Natural killer cell treated with Interleukin-12 subunit alpha and Interleukin-12 subunit beta and Interleukin-15 and Interleukin-18, amount 100 ng/mL, for 72 hours (primary cell): ENCODE data around the gene LRRC49. TPM values are rescaled to one million over a fixed set of nuclear protein-coding genes. Genes with fewer than 3 reads are reported as not detected.
"Not testable (repeated sequence)": the region's sequence is repeated elsewhere in the genome, so short reads cannot be mapped to it uniquely, and the experiment has no call there.

Source experiments
- ATAC-seq, 2 donors: fragments of 150-1000 bp; cut with Tn5 transposase in 1 of 2; sonication (Bioruptor Pico), chemical (Tn5 transposase) in 1 of 2; 2 replicates each; pipeline ENCODE4 v1.10.0; 2021
- DNase-seq: peaks from one replicate; pipeline ENCODE4 v3.0.0; 2022; ENCODE audit warnings: low spot score
- H3K27ac Mint-ChIP-seq, 2 donors: 1 replicate in 1 of 2; 2 replicates in 1 of 2; pipeline ENCODE4 v1.8.0; 2022; ENCODE audit warnings: mixed read lengths in 2 of 2, mild to moderate bottlenecking in 1 of 2, moderate library complexity in 1 of 2
- H3K27me3 Mint-ChIP-seq, 2 donors: 1 replicate in 1 of 2; 2 replicates in 1 of 2; pipeline ENCODE4 v1.8.0; 2022; ENCODE audit warnings: mixed read lengths in 2 of 2
- H3K36me3 Mint-ChIP-seq: one replicate; pipeline ENCODE4 v1.8.0; 2022; ENCODE audit warnings: mixed read lengths
- H3K4me1 Mint-ChIP-seq, 2 donors: 1 replicate in 1 of 2; 2 replicates in 1 of 2; pipeline ENCODE4 v1.8.0; 2022; ENCODE audit warnings: low read depth in 2 of 2, mixed read lengths in 2 of 2, mild to moderate bottlenecking in 1 of 2
- H3K4me3 Mint-ChIP-seq: one replicate; pipeline ENCODE4 v1.8.0; 2022; ENCODE audit warnings: mixed read lengths
- H3K9me3 Mint-ChIP-seq: 2 replicates; pipeline ENCODE4 v1.8.0; 2022; ENCODE audit warnings: mixed read lengths
- total RNA-seq, 2 donors: library from RNA; stranded (reverse); gene quantifications; one replicate each; pipeline ENCODE4 v1.2.3, GENCODE V29; 2022

The LRRC49 gene
- total RNA-seq, 2 donors from 2014 or later: 0.38 to 1.9 TPM

- peaks cover 26 to 56% of the 10 kb centered on the region in 2 donors for H3K27me3 Mint-ChIP-seq
- no peak for ATAC-seq
These were observed 30.9 kb downstream of the LRRC49 start for GRCh38 chr15:70923311-70924080.

GRCh38 chr15:70926914-70927313 is 34.3 kb downstream of the LRRC49 start:
- not testable (repeated sequence) for DNase-seq, H3K9me3 Mint-ChIP-seq

More at GRCh38 chr15:70923311-70924080, 30.9 kb downstream of the LRRC49 start:
- no peak overlapping the region for H3K27ac Mint-ChIP-seq
- peaks cover 4% of the 10 kb centered on the region for H3K36me3 Mint-ChIP-seq
- peaks cover 4% of the 10 kb centered on the region for H3K9me3 Mint-ChIP-seq
- no peak overlapping the region for H3K4me3 Mint-ChIP-seq
- H3K4me1 Mint-ChIP-seq: no peaks in the 10 kb centered on the region
- DNase-seq: no peak

GRCh38 chr15:70931821-70932220 is 39.2 kb downstream of the LRRC49 start:
- Mint-ChIP-seq H3K27me3 (peaks cover 33 to 43% of the 10 kb centered on the region in 2 donors), H3K36me3 (peaks cover 4% of the 10 kb centered on the region)
- ATAC-seq: no peak

More at GRCh38 chr15:70926914-70927313, 34.3 kb downstream of the LRRC49 start:
- not testable (repeated sequence) for H3K4me3 Mint-ChIP-seq, H3K27ac Mint-ChIP-seq, H3K36me3 Mint-ChIP-seq, ATAC-seq, H3K4me1 Mint-ChIP-seq
- peaks cover 36 to 53% of the 10 kb centered on the region in 2 donors for H3K27me3 Mint-ChIP-seq

GRCh38 chr15:70932397-70932796 is 39.8 kb downstream of the LRRC49 start:
- Mint-ChIP-seq H3K4me1 (no peaks in the 10 kb centered on the region), H3K27ac (no peak overlapping the region)

More at GRCh38 chr15:70931821-70932220, 39.2 kb downstream of the LRRC49 start:
- Mint-ChIP-seq H3K4me3 (no peak overlapping the region), H3K9me3 (no peaks in the 10 kb centered on the region), H3K4me1 (no peaks in the 10 kb centered on the region), H3K27ac (no peak overlapping the region)
- no peak for DNase-seq

GRCh38 chr15:70933411-70933810 is 40.8 kb downstream of the LRRC49 start:
- H3K27me3 Mint-ChIP-seq: peaks cover 30 to 45% of the 10 kb centered on the region in 2 donors
- no peaks in the 10 kb centered on the region for H3K4me1 Mint-ChIP-seq
- no peak overlapping the region for H3K4me3 Mint-ChIP-seq
- H3K9me3 Mint-ChIP-seq: no peaks in the 10 kb centered on the region
- no peak for ATAC-seq
- no peak for DNase-seq
- peaks cover 4% of the 10 kb centered on the region for H3K36me3 Mint-ChIP-seq
- H3K27ac Mint-ChIP-seq: no peak overlapping the region

More at GRCh38 chr15:70932397-70932796, 39.8 kb downstream of the LRRC49 start:
- peaks cover 33 to 45% of the 10 kb centered on the region in 2 donors for H3K27me3 Mint-ChIP-seq
- ATAC-seq (no peak), DNase-seq (no peak)
- no peaks in the 10 kb centered on the region for H3K9me3 Mint-ChIP-seq
- no peak overlapping the region for H3K4me3 Mint-ChIP-seq
- H3K36me3 Mint-ChIP-seq: peaks cover 4% of the 10 kb centered on the region

- DNase-seq (no peak), ATAC-seq (no peak)
- Mint-ChIP-seq H3K4me1 (no peaks in the 10 kb centered on the region), H3K36me3 (peaks cover 4% of the 10 kb centered on the region), H3K9me3 (no peaks in the 10 kb centered on the region), H3K27ac (no peak overlapping the region), H3K27me3 (peaks cover 20 to 31% of the 10 kb centered on the region in 2 donors), H3K4me3 (no peak overlapping the region)
These were observed 43.0 kb downstream of the LRRC49 start for GRCh38 chr15:70935631-70936030.

- H3K4me3 Mint-ChIP-seq: no peak overlapping the region
- H3K4me1 Mint-ChIP-seq: no peaks in the 10 kb centered on the region
- H3K9me3 Mint-ChIP-seq: no peaks in the 10 kb centered on the region
- no peak for DNase-seq
- no peak overlapping the region for H3K27ac Mint-ChIP-seq
- H3K27me3 Mint-ChIP-seq: peaks cover 17 to 24% of the 10 kb centered on the region in 2 donors
- ATAC-seq: no peak
- no peaks in the 10 kb centered on the region for H3K36me3 Mint-ChIP-seq
These were observed 43.7 kb downstream of the LRRC49 start for GRCh38 chr15:70936326-70936725.

GRCh38 chr15:70943285-70943684 is 50.7 kb downstream of the LRRC49 start:
- H3K9me3 Mint-ChIP-seq, ATAC-seq, H3K27ac Mint-ChIP-seq, H3K4me3 Mint-ChIP-seq, H3K36me3 Mint-ChIP-seq, H3K4me1 Mint-ChIP-seq, DNase-seq: not testable (repeated sequence)
- H3K27me3 Mint-ChIP-seq: peaks cover 15 to 17% of the 10 kb centered on the region in 2 donors

GRCh38 chr15:70947351-70948335 is 55.0 kb downstream of the LRRC49 start:
- H3K4me1 Mint-ChIP-seq: no peaks in the 10 kb centered on the region
- no peak overlapping the region for H3K4me3 Mint-ChIP-seq
- H3K9me3 Mint-ChIP-seq: no peaks in the 10 kb centered on the region
- H3K36me3 Mint-ChIP-seq: no peaks in the 10 kb centered on the region
- H3K27ac Mint-ChIP-seq: no peak overlapping the region
- DNase-seq: no peak
- H3K27me3 Mint-ChIP-seq: peaks cover 29 to 31% of the 10 kb centered on the region in 2 donors
- ATAC-seq: no peak

- DNase-seq: no peak
- H3K9me3 Mint-ChIP-seq: no peaks in the 10 kb centered on the region
- H3K4me3 Mint-ChIP-seq: no peak overlapping the region
- H3K36me3 Mint-ChIP-seq: no peaks in the 10 kb centered on the region
- H3K27me3 Mint-ChIP-seq: peaks cover 37 to 38% of the 10 kb centered on the region in 2 donors
- H3K4me1 Mint-ChIP-seq: no peaks in the 10 kb centered on the region
- no peak for ATAC-seq
- no peak overlapping the region for H3K27ac Mint-ChIP-seq
These were observed 58.3 kb downstream of the LRRC49 start for GRCh38 chr15:70950953-70951352.

GRCh38 chr15:70954171-70954570 is 61.5 kb downstream of the LRRC49 start:
- H3K27me3 Mint-ChIP-seq: peaks cover 38 to 47% of the 10 kb centered on the region in 2 donors
- H3K4me1 Mint-ChIP-seq: no peaks in the 10 kb centered on the region
- H3K36me3 Mint-ChIP-seq: no peaks in the 10 kb centered on the region
- peaks cover 4% of the 10 kb centered on the region for H3K9me3 Mint-ChIP-seq
- no peak overlapping the region for H3K27ac Mint-ChIP-seq
- no peak overlapping the region for H3K4me3 Mint-ChIP-seq
- DNase-seq (no peak), ATAC-seq (no peak)

- Mint-ChIP-seq H3K27me3 (peaks cover 38 to 49% of the 10 kb centered on the region in 2 donors), H3K4me3 (no peak overlapping the region), H3K4me1 (no peaks in the 10 kb centered on the region), H3K9me3 (peaks cover 4% of the 10 kb centered on the region), H3K27ac (no peak overlapping the region), H3K36me3 (no peaks in the 10 kb centered on the region)
- ATAC-seq (no peak), DNase-seq (no peak)
These were observed 62.1 kb downstream of the LRRC49 start for GRCh38 chr15:70954733-70955132.

GRCh38 chr15:70955151-70955550 is 62.5 kb downstream of the LRRC49 start:
- DNase-seq (no peak), ATAC-seq (no peak)
- Mint-ChIP-seq H3K27ac (no peak overlapping the region), H3K9me3 (peaks cover 4% of the 10 kb centered on the region), H3K36me3 (no peaks in the 10 kb centered on the region), H3K4me1 (no peaks in the 10 kb centered on the region), H3K4me3 (no peak overlapping the region), H3K27me3 (peaks cover 36 to 53% of the 10 kb centered on the region in 2 donors)
